Epithelial cell of esophagus (primary cell): Measurements from ENCODE around the gene VCL.

Experiments
- DNase-seq: peaks from one replicate; pipeline ENCODE4 v3.0.0; 2010; ENCODE audit warnings: low read depth
- H3K4me3 ChIP-seq: 2 replicates; pipeline ENCODE4 v1.5.1; 2011; ENCODE audit warnings: mild to moderate bottlenecking, low read length, control low read depth
- CTCF ChIP-seq: IDR thresholded peaks from 2 replicates; pipeline ENCODE4 v1.5.1; 2011; ENCODE audit warnings: low read depth, mild to moderate bottlenecking, low read length, control low read depth, inconsistent platforms; ENCODE audit not compliant: insufficient read depth; ENCODE audit errors: missing control alignments

Gene VCL

GRCh38 chr10:74077416-74077815 lies 79.5 kb downstream of the VCL start:
- no peak for TF ChIP-seq CTCF
- H3K4me3 ChIP-seq: no peak overlapping the region
- no peak for DNase-seq

- H3K4me3 ChIP-seq: no peak overlapping the region
- no peak for DNase-seq
- no peak for TF ChIP-seq CTCF
These were observed 80.1 kb downstream of the VCL start for GRCh38 chr10:74078037-74078436.

GRCh38 chr10:74079028-74079935 lies 81.4 kb downstream of the VCL start:
- DNase-seq: no peak
- H3K4me3 ChIP-seq: no peak overlapping the region
- TF ChIP-seq CTCF: no peak

GRCh38 chr10:74079936-74080590 lies 82.1 kb downstream of the VCL start:
- DNase-seq: peak; percentile 22
- TF ChIP-seq CTCF: no peak
- no peak overlapping the region for H3K4me3 ChIP-seq

GRCh38 chr10:74081192-74081803 lies 83.4 kb downstream of the VCL start:
- peak; percentile 61 for DNase-seq
- peak; percentile 86 for TF ChIP-seq CTCF

GRCh38 chr10:74081941-74082718 lies 84.2 kb downstream of the VCL start:
- TF ChIP-seq CTCF: no peak
- no peak overlapping the region for H3K4me3 ChIP-seq
- no peak for DNase-seq

More at GRCh38 chr10:74081192-74081803, 83.4 kb downstream of the VCL start:
- H3K4me3 ChIP-seq: no peak overlapping the region
